ENCODE data around the gene PHAF1.

Gene PHAF1

GRCh38 chr16:67165121-67166078 lies 55.7 kb downstream of the PHAF1 start:
- DNase-seq: no peak

GRCh38 chr16:67166110-67166547 lies 56.4 kb downstream of the PHAF1 start:
- no peak for DNase-seq

- no peak for DNase-seq
Observed at GRCh38 chr16:67166598-67167168, 56.9 kb downstream of the PHAF1 start.

- no peak for DNase-seq
Observed at GRCh38 chr16:67167588-67167987, 57.8 kb downstream of the PHAF1 start.

- no peak for DNase-seq
Observed at GRCh38 chr16:67169011-67169451, 59.3 kb downstream of the PHAF1 start.

GRCh38 chr16:67169642-67170167 lies 60.0 kb downstream of the PHAF1 start:
- no peak for DNase-seq

- DNase-seq: no peak
Observed at GRCh38 chr16:67170168-67170948, 60.6 kb downstream of the PHAF1 start, which contains the start of gene NOL3. Gene NOL3, plus strand, starts transcription at chr16:67170538.

- DNase-seq: no peak
Observed at GRCh38 chr16:67170949-67171649, 61.4 kb downstream of the PHAF1 start.

- DNase-seq: no peak
Observed at GRCh38 chr16:67173323-67173722, 63.6 kb downstream of the PHAF1 start.

- peak; percentile 38 for DNase-seq
Observed at GRCh38 chr16:67173808-67174705, 64.3 kb downstream of the PHAF1 start.

- no peak for DNase-seq
Observed at GRCh38 chr16:67174706-67175231, 65.0 kb downstream of the PHAF1 start.

- DNase-seq: no peak
Observed at GRCh38 chr16:67176662-67177061, 66.9 kb downstream of the PHAF1 start.

- DNase-seq: no peak
Observed at GRCh38 chr16:67177743-67178699, 68.3 kb downstream of the PHAF1 start.

GRCh38 chr16:67179421-67180080 lies 69.8 kb downstream of the PHAF1 start:
- DNase-seq: no peak

- DNase-seq: no peak
Observed at GRCh38 chr16:67180166-67180565, 70.4 kb downstream of the PHAF1 start.

- DNase-seq: no peak
Observed at GRCh38 chr16:67181346-67181745, 71.6 kb downstream of the PHAF1 start.

- no peak for DNase-seq
Observed at GRCh38 chr16:67182288-67182687, 72.5 kb downstream of the PHAF1 start.

- DNase-seq: no peak
Observed at GRCh38 chr16:67183284-67183626, 73.5 kb downstream of the PHAF1 start.
